IPS DF 19.7 (cell line): ENCODE measurements around the gene SPEF2.
"Not testable (repeated sequence)": the region's sequence is repeated elsewhere in the genome, so short reads cannot be mapped to it uniquely, and the experiment has no call there.

Experiments used
- DNase-seq: peaks from one replicate; pipeline ENCODE4 v3.0.0-alpha.2; 2013; ENCODE audit warnings: low read depth, low spot score

The SPEF2 gene

DNA sequence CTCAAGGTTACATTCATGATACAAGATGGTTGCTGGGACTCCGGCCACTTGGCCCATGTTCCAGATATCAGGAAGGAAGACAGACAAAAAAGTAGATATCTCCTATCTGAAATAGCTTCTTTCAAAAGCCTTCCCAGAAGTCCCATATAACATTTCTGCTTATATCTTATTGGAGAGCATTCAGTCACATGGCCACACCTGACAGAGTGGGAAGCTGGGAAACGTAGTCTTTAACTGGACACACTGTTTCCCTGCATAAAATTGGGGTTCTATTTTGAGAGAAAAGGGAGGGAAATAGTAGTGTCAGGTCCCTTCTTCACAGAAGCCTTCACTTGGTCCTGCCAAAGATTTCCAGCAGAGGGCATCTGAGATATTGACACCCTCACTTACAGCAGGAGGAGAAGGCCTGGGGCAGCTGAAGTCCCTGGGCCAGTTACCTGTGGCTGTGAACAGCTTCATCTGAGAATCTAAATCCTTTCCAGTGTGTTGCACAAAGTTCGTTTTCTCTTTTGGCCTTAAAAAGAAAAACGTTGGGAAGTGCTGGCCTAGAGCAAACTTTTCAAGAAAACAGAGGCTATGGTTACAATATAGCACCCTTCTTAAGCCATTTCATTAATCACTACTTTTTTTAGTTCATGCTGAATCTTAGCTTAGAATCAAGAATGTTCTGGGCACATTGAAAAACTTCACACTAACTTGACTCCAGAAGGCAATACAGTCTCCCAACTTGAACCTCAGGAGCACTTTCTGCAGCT lies 33.5 kb downstream of the SPEF2 start:
- DNase-seq, result peak; percentile 38

DNA sequence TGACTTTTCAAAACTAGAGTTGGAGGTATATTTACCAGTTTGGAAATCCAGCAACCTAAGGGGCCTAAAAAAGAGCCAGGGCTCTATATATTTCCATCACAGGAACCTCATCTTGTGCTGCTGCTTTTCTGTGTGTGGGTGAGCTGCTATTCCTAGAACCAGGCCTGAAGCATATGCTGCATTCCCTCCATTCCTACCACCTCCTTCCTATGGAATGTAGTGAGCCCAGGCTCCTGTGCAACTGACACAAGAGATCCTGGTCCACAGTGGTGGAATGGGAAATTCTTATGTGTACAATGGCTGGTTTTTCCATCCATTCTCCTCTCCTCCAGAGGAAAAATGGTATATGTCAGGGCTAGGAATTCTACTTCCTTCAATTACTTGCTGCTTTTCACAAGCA lies 39.1 kb downstream of the SPEF2 start:
- no peak for DNase-seq

- DNase-seq, result no peak
These were observed 40.2 kb downstream of the SPEF2 start for GRCh38 chr5:35657877-35658276.

- DNase-seq, result no peak
These were observed 41.9 kb downstream of the SPEF2 start for GRCh38 chr5:35659556-35659955.

DNA sequence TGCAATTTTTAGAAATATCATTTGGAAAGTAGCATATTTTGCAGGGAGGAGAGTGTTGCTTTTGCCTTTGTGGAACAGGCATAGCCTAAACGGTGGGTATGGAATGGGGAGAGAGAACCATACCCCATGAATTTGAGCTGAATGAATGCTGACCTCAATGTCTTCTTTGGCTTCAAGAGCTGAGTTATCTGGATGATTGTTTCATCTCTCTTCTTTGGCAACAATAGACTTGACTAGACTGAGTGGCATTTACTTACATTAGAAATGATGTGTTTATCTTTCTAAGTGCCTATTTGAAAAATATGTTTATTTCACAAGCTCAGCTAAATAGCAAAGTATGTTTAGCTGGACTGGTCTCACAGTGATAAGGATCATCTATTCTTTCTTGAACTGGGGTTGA lies 42.8 kb downstream of the SPEF2 start:
- DNase-seq, result no peak

DNA sequence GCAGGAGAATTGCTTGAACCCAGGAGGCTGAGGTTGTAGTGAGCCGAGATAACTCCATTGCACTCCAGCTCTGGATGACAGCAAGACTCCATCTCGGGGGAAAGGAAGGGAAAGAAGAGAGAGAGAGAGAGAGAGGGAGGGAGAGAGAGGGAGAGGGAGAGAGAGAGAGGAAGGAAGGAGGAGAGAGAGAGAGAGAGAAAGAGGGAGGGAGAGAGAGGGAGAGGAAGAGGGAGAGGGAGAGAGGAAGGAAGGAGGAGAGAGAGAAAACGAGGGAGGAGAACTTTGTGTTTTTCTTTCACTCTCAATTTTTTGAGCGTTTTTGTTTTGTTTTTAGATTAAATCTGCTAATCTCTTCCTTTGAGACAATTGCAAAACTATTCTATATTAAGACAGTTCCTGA lies 46.9 kb downstream of the SPEF2 start:
- no peak for DNase-seq

- DNase-seq, result no peak
These were observed 47.4 kb downstream of the SPEF2 start for GRCh38 chr5:35665096-35665495.

GRCh38 chr5:35668319-35668718 lies 50.7 kb downstream of the SPEF2 start:
- no peak for DNase-seq

GRCh38 chr5:35668794-35669193 lies 51.1 kb downstream of the SPEF2 start:
- no peak for DNase-seq

DNA sequence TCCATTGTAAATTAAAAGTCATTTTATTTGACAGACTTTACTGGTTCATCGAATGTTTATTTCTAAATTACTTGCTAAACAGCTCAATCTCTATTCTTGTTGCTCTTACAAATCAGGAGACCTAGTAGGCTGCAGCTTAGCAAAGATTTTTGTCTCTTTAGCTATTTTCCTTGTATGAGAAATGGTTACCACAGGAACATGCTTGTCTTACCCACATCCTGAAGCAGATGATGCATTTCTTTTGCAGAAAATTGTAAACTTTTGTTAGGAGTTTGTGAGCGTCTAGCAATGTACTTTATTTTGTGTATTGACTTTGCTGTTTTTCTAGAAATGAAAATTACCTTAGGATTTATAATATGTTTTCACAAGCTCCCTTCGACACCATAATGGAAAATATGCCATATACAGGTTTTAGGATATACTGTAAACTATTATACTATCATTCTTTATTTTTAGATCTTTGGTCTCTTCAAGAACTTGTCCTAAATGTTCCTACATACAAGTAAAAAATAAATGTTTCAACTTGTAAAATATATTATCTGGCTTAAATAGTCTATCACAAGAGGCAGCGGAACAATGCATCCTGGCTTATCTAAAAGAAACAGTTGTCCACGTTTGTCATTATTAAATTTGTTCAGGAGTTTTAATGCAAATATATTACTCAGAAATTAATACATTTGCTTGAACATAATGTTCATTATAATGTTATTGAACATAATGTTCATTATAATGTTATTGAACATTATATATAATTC lies 54.1 kb downstream of the SPEF2 start:
- DNase-seq, result no peak

GRCh38 chr5:35672296-35672655 lies 54.6 kb downstream of the SPEF2 start:
- DNase-seq, result not testable (repeated sequence)

DNA sequence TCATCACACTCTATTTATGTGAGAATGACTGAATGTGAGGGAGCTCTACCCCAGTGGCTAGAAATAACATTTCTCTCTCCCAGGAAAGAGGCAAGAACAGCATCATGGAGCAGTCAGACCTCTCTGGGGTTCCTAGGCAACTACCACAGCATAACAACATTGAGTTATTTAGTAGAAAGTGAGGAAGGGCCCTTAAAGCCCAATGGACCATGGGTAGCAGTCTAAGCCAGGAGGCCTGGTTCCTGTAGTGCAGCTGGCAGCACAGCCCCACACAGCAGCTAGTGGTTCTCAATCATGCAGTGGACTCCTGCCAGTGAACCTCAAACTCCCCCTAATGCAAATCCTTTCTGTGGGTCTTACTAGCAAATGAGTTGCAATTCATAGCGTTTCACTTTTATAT lies 55.3 kb downstream of the SPEF2 start:
- DNase-seq, result no peak

- no peak for DNase-seq
These were observed 56.4 kb downstream of the SPEF2 start for GRCh38 chr5:35674049-35674448.

DNA sequence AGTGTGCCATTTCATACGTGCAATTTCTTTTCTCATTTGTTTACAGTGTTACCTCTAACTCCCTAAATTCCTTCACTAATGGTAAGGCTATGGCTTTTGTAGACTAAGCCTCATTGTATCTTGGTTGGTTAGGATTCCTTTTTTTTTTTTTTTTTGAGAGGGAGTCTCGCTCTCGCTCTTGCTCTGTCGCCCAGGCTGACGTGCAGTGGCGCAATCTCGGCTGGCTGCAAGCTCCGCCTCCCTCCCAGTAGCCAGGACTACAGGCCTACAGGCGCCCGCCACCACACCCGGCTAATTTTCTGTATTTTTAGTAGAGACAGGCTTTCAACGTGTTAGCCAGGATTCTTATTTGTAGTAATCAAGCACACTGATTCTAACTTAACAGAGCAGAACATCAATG lies 57.7 kb downstream of the SPEF2 start:
- DNase-seq, result no peak

GRCh38 chr5:35677878-35678277 lies 60.2 kb downstream of the SPEF2 start:
- no peak for DNase-seq

GRCh38 chr5:35678661-35679060 lies 61.0 kb downstream of the SPEF2 start:
- no peak for DNase-seq

GRCh38 chr5:35679357-35679756 lies 61.7 kb downstream of the SPEF2 start:
- no peak for DNase-seq

GRCh38 chr5:35681911-35682310 lies 64.2 kb downstream of the SPEF2 start:
- DNase-seq, result no peak

DNA sequence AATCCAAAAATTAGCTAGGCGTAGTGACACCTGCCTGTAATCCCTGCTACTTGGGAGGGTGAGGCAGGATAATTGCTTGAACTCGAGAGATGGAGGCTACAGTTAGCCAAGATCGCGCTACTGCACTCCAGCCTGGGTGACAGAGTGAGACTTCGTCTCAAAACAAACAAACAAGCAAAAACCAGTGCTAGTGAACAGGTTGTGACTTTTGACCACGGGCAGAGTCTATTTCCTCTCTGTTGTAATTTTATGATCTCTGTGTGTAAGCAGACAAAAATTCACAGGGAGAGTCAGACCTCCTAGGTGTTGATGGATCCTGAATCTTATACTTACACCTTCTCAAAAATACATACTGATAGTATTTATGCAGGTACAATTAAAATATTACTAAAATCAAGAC lies 65.8 kb downstream of the SPEF2 start:
- no peak for DNase-seq

DNA sequence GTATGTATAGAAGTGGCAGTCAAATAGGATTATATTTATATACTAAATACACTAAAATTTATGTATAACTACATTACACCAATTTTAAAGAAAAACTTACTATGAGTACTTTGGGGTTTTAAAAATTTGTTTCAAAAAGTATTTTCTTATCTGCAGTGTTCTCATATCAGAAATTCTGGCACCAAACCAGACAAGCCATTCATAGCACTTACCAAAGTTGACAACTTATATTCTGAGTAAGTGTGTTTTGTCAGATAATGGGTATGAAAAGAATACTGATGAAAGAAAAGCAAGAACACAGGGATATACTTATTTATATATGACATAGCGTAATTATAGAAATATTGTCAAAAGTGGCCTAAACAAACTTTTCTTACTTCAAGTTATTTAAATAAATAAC lies 67.5 kb downstream of the SPEF2 start:
- no peak for DNase-seq

- DNase-seq, result no peak
These were observed 70.3 kb downstream of the SPEF2 start for GRCh38 chr5:35687961-35688360.

GRCh38 chr5:35694481-35694880 lies 76.8 kb downstream of the SPEF2 start:
- DNase-seq, result no peak

DNA sequence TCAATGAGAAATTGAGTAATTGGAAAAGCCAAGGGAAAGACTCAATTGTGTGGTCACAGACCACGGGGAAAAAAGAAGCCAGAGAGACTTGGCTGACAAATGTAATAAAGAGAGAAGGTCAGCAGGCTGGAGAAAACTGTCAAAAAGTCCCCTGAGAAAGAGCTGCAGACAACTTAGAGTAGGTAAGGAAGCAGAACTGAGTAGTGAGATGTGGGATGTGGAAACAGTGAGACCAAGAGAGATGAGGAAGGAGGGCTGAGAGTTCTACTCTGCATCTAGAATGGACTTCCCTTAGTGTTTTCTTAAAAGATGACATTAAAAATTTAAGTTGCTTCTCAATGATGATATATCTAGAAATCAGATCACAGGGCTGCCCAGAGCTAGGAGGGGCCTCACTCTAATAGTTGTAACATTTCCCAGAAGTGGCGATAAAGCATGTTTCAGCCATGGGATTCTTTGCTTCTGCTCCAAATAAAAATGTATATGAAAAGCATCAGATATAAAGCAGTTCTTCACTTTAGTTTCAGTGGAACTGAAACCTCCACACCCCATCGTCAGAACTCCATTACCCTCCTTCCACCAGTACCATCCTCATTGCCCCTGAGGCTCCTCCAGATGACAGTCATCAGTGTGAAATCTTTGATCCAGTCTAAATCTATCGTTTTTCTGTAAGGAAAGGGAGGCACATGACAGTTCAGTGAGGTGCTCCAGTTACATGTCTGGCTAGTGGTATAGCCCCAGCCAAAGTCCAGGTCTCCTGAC lies 80.6 kb downstream of the SPEF2 start:
- DNase-seq, result no peak
